Nasal cavity respiratory epithelium epithelial cell of viscerocranial mucosa (primary cell): ENCODE measurements around the gene SRBD1. TPM values are rescaled to one million over a fixed set of nuclear protein-coding genes. Genes with fewer than 3 reads are reported as not detected.

Experiments used
- total RNA-seq: library from RNA; depleted of rRNA; stranded (reverse); fragments of >200 nt; gene quantifications from 2 replicates; pipeline ENCODE4 v1.2.3, GENCODE V29; 2014

SRBD1 gene, protein sequence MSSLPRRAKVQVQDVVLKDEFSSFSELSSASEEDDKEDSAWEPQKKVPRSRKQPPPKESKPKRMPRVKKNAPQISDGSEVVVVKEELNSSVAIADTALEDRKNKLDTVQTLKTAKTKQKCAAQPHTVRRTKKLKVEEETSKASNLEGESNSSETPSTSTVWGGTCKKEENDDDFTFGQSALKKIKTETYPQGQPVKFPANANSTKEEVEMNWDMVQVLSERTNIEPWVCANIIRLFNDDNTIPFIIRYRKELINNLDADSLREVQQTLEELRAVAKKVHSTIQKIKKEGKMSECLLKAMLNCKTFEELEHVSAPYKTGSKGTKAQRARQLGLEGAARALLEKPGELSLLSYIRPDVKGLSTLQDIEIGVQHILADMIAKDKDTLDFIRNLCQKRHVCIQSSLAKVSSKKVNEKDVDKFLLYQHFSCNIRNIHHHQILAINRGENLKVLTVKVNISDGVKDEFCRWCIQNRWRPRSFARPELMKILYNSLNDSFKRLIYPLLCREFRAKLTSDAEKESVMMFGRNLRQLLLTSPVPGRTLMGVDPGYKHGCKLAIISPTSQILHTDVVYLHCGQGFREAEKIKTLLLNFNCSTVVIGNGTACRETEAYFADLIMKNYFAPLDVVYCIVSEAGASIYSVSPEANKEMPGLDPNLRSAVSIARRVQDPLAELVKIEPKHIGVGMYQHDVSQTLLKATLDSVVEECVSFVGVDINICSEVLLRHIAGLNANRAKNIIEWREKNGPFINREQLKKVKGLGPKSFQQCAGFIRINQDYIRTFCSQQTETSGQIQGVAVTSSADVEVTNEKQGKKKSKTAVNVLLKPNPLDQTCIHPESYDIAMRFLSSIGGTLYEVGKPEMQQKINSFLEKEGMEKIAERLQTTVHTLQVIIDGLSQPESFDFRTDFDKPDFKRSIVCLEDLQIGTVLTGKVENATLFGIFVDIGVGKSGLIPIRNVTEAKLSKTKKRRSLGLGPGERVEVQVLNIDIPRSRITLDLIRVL
- 11.7 and 18.5 TPM in 2 replicates for total RNA-seq

DNA sequence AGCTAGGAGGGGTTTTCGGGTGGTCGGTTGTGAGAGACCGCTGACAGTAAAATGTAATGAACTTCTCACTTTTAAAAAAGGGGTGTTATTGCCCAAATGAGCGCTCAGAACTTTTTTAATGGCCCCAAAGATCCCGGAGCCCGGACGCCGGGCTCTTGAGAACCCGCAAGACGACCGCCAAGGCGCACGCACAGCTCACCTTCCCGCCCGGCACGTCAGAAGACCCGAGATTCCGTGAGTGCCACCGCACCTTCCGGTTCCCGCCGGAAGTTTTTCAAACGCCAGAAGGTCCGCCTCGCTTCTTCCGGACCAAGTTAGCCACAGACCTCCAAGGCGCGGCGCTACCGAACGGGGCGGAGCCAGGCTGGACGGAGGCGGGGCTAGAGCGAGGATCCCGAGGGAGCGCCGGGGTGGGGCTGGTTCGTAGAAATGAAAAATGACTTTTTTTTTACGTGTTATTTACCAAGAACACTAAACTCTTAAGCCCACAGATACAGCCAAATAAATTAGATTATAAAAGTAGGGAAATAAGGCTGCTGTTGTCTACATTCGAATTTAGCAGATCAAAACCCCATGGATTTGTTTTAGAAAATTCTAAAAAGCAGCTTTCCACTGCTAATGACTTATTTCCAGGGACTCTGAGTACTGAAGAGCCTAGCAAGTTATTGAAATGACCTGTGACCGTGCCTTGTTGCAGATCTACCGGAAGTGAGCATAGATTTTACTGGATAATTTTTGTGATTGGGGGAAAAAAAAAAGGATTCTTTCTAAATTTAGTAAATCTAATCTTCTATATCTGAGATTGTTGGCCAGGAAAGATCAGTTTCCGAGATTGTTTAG lies at the start of gene SRBD1:
TSS of gene SRBD1 (minus strand) at position 248 of the 840 bp plus-strand sequence. CDS start 5,826 bp downstream, outside the sequence.

DNA sequence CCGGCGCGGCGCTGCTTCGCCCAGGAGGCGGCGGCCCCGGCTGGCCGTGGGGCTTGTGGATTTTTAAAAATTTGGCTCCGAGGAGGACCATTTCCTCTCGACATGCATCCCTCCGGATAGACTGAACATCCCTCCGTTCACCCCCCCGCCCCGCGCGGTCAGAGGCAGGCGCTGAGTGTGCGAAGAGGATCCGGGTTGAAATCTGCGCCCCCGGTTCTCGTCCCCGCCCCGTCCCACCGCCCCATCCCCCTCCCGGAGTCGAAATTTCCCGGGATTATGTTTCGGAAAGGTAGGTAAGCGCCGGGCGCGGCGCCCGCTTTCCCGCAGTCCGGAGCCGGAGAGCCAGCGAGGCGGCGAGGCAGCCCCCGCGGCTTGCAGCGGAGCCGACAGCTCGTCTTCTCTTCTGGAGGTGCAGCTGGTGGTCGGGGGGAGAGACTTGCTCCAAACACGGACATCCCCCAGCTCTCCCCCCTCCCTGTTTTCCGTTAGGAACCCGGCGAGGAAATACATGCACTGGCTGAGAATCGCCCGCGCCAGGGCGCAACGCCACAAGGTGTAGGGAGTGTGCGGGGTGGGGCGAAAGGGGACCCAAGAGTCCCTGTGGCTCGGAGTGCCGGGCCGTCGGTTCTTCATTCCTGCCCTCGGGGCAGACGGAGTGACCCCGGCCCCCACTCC lies 40.5 kb upstream of the SRBD1 start, which contains the start of gene PRKCE:
TSS of gene PRKCE (plus strand) at position 261 of the 675 bp plus-strand sequence.

Other genes starting within 250 kb of the SRBD1 start
- 8.5 and 14.7 TPM in 2 replicates for gene PRKCE, start 40.4 kb upstream of the SRBD1 start, total RNA-seq